Panc1 (cell line): ENCODE measurements around the gene PRKCQ.

Experiments used
- POLR2AphosphoS5 ChIP-seq: IDR thresholded peaks from 2 replicates; pipeline ENCODE4 v1.6.1; 2012; ENCODE audit warnings: mild to moderate bottlenecking, low read depth, low read length, moderate library complexity
- TCF7L2 ChIP-seq: IDR thresholded peaks from 2 replicates; pipeline ENCODE4 v1.6.1; 2011; ENCODE audit warnings: mild to moderate bottlenecking, low read depth, low read length, inconsistent platforms
- TF ChIP-seq, protein P1 (sequence below): fragments of 450-650 bp; IDR thresholded peaks from 2 replicates; pipeline ENCODE4 v1.5.1; 2017; ENCODE audit warnings: mild to moderate bottlenecking
- TF ChIP-seq, protein P2 (sequence below), 2 experiments: IDR thresholded peaks; 2 replicates each; pipeline ENCODE4 v1.6.1; 2011 to 2012; ENCODE audit warnings: low read depth in 2 of 2, control low read depth in 1 of 2, low read length in 1 of 2, mild to moderate bottlenecking in 1 of 2, moderate library complexity in 1 of 2; ENCODE audit not compliant: insufficient read depth in 1 of 2

DNA sequence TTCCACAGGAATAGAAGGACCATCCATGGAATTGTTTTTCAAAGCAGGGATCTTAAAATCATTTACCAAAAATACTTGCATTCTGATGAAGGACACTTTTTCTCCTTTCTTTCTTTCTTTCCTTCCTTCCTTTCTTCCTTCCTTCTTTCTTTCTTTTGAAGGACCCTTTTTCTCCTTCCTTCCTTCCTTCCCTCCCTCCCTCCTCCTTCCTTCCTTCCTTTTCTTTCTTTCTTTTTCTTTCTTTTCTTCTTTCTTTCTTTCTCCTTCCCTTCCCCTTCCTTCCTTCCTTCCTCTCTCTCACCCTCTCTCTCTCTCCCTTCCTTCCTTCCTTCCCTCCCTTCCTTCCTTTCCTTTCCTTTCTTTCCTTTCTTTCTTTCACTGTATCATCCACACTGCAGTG lies 74.8 kb downstream of the PRKCQ start:
- TF ChIP-seq, protein P1, sequence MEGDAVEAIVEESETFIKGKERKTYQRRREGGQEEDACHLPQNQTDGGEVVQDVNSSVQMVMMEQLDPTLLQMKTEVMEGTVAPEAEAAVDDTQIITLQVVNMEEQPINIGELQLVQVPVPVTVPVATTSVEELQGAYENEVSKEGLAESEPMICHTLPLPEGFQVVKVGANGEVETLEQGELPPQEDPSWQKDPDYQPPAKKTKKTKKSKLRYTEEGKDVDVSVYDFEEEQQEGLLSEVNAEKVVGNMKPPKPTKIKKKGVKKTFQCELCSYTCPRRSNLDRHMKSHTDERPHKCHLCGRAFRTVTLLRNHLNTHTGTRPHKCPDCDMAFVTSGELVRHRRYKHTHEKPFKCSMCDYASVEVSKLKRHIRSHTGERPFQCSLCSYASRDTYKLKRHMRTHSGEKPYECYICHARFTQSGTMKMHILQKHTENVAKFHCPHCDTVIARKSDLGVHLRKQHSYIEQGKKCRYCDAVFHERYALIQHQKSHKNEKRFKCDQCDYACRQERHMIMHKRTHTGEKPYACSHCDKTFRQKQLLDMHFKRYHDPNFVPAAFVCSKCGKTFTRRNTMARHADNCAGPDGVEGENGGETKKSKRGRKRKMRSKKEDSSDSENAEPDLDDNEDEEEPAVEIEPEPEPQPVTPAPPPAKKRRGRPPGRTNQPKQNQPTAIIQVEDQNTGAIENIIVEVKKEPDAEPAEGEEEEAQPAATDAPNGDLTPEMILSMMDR, result no peak
- TF ChIP-seq POLR2AphosphoS5 (no peak), TCF7L2 (no peak)
- TF ChIP-seq, protein P2, sequence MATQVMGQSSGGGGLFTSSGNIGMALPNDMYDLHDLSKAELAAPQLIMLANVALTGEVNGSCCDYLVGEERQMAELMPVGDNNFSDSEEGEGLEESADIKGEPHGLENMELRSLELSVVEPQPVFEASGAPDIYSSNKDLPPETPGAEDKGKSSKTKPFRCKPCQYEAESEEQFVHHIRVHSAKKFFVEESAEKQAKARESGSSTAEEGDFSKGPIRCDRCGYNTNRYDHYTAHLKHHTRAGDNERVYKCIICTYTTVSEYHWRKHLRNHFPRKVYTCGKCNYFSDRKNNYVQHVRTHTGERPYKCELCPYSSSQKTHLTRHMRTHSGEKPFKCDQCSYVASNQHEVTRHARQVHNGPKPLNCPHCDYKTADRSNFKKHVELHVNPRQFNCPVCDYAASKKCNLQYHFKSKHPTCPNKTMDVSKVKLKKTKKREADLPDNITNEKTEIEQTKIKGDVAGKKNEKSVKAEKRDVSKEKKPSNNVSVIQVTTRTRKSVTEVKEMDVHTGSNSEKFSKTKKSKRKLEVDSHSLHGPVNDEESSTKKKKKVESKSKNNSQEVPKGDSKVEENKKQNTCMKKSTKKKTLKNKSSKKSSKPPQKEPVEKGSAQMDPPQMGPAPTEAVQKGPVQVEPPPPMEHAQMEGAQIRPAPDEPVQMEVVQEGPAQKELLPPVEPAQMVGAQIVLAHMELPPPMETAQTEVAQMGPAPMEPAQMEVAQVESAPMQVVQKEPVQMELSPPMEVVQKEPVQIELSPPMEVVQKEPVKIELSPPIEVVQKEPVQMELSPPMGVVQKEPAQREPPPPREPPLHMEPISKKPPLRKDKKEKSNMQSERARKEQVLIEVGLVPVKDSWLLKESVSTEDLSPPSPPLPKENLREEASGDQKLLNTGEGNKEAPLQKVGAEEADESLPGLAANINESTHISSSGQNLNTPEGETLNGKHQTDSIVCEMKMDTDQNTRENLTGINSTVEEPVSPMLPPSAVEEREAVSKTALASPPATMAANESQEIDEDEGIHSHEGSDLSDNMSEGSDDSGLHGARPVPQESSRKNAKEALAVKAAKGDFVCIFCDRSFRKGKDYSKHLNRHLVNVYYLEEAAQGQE (IDR thresholded peaks at IDR 0.05; ENCODE audit: insufficient read depth in 1 of 2, low read depth in 2 of 2, low read length in 1 of 2), result no peak
